A549 (cell line): ENCODE measurements around the gene GON7. TPM values are rescaled to one million over a fixed set of nuclear protein-coding genes. Genes with fewer than 3 reads are reported as not detected.

Experiments used
- ATAC-seq, 2 experiments: fragments of 200-7000 bp in 1 of 2; fragments of >200 bp in 1 of 2; cut with Nextera tagmentation in 1 of 2; cut with Tn5 transposase in 1 of 2; 3 replicates each; pipeline versions ENCODE4 v1.8.0 to v1.9.1; 2018 to 2020; ENCODE audit warnings: mild to moderate bottlenecking in 1 of 2, moderate library complexity in 1 of 2
- CTCF ChIA-PET: fragments of 300-600 bp; sonication (Branson Sonifier 250); formaldehyde crosslinking; extraction: SDS; loops from one replicate; lab custom pipeline; 2021; ENCODE audit warnings: antibody characterized with exemption, inconsistent platforms; lab: Yijun Ruan, JAX
- POLR2A ChIA-PET: fragments of 350-600 bp; formaldehyde crosslinking; extraction: SDS; loops from one replicate; lab custom pipeline; 2021; ENCODE audit warnings: antibody characterized with exemption, inconsistent platforms; lab: Yijun Ruan, JAX
- DNase-seq, 2 experiments: peaks; one replicate each; pipeline versions ENCODE4 v3.0.0 to v3.0.0-alpha.2; 2011 to 2016; ENCODE audit warnings: low read depth in 1 of 2, low spot score in 1 of 2
- FAIRE-seq: peaks from 2 replicates; lab custom pipeline; 2011; peaks lifted over from hg19 to GRCh38; lab: Jason Lieb, UNC
- H3K27ac ChIP-seq, 2 experiments: fragments of >200 bp; sonication (Bioruptor Twin); formaldehyde crosslinking; 3 replicates each; pipeline ENCODE4 v1.5.1; 2016 to 2017
- H3K4me1 ChIP-seq: fragments of >200 bp; sonication (Bioruptor Twin); formaldehyde crosslinking; 3 replicates; pipeline ENCODE4 v1.6.1; 2016
- H3K4me2 ChIP-seq: fragments of >200 bp; sonication (Bioruptor Twin); formaldehyde crosslinking; 3 replicates; pipeline ENCODE4 v1.6.1; 2016
- H3K4me3 ChIP-seq: fragments of >200 bp; sonication (Bioruptor Twin); formaldehyde crosslinking; 3 replicates; pipeline ENCODE4 v1.5.1; 2016
- H3K9me3 ChIP-seq: fragments of >200 bp; sonication (Bioruptor Twin); formaldehyde crosslinking; 3 replicates; pipeline ENCODE4 v1.6.1; 2016
- ATOH8 ChIP-seq: fragments of 250-450 bp; sonication (Bioruptor Pico); IDR thresholded peaks from 2 replicates; pipeline ENCODE4 v1.5.0; 2020; ENCODE audit warnings: low read depth, mild to moderate bottlenecking, moderate library complexity
- CBX2 ChIP-seq: fragments of 200-600 bp; sonication (generic); IDR thresholded peaks from 2 replicates; pipeline ENCODE4 v1.6.1; 2016; ENCODE audit warnings: low read depth, mild to moderate bottlenecking, borderline replicate concordance
- CBX8 ChIP-seq: fragments of 200-600 bp; sonication (generic); IDR thresholded peaks from 2 replicates; pipeline ENCODE4 v1.6.1; 2016
- E2F6 ChIP-seq: IDR thresholded peaks from 2 replicates; pipeline ENCODE4 v1.6.1; 2012; ENCODE audit warnings: low read depth, borderline replicate concordance
- GATA3 ChIP-seq: IDR thresholded peaks from 2 replicates; pipeline ENCODE4 v1.6.1; 2012; ENCODE audit warnings: borderline replicate concordance
- HDAC2 ChIP-seq: fragments of 200-600 bp; sonication (generic); IDR thresholded peaks from 2 replicates; pipeline ENCODE4 v1.6.1; 2016
- HEYL ChIP-seq: fragments of 250-450 bp; sonication (Bioruptor Pico); IDR thresholded peaks from 2 replicates; pipeline ENCODE4 v1.8.0; 2021; ENCODE audit warnings: mild to moderate bottlenecking, moderate library complexity
- HOXB13 ChIP-seq: fragments of 250-450 bp; sonication (Bioruptor Pico); IDR thresholded peaks from 2 replicates; pipeline ENCODE4 v1.5.0; 2020; ENCODE audit warnings: low read depth, mild to moderate bottlenecking, moderate library complexity
- JUN ChIP-seq, 2 experiments: fragments of >200 bp; sonication (Bioruptor Twin); formaldehyde crosslinking; IDR thresholded peaks; 2 replicates in 1 of 2; 3 replicates in 1 of 2; pipeline ENCODE4 v1.6.1; 2016 to 2017
- JUNB ChIP-seq: fragments of >200 bp; sonication (Bioruptor Twin); formaldehyde crosslinking; IDR thresholded peaks from 2 replicates; pipeline ENCODE4 v1.6.1; 2016
- KDM5A ChIP-seq: fragments of 200-600 bp; sonication (generic); IDR thresholded peaks from 2 replicates; pipeline ENCODE4 v1.6.1; 2016; ENCODE audit warnings: antibody characterized with exemption, mild to moderate bottlenecking
- MAZ ChIP-seq: fragments of 150-350 bp; IDR thresholded peaks from 2 replicates; pipeline ENCODE4 v1.6.1; 2014; ENCODE audit warnings: antibody characterized with exemption, low read depth, low read length, borderline replicate concordance
- MYC ChIP-seq: IDR thresholded peaks from 2 replicates; pipeline ENCODE4 v1.6.1; 2012; ENCODE audit warnings: mild to moderate bottlenecking, inconsistent platforms, low read length, improper control_type of control experiment, borderline replicate concordance
- NFE2L2 ChIP-seq: fragments of 150-350 bp; conservative IDR thresholded peaks from 2 replicates; pipeline ENCODE4 v1.6.1; 2014; ENCODE audit warnings: low read length
- NR3C1 ChIP-seq: fragments of >200 bp; sonication (Bioruptor Twin); formaldehyde crosslinking; IDR thresholded peaks from 3 replicates; pipeline ENCODE4 v1.6.1; 2017
- POLR2A ChIP-seq: IDR thresholded peaks from 2 replicates; pipeline ENCODE4 v1.6.1; 2012; ENCODE audit warnings: mild to moderate bottlenecking, low read length
- POLR2AphosphoS2 ChIP-seq: conservative IDR thresholded peaks from 2 replicates; pipeline ENCODE4 v1.6.1; 2012; ENCODE audit warnings: low read length, improper control_type of control experiment, inconsistent platforms
- RAD21 ChIP-seq, 2 experiments: fragments of >200 bp in 1 of 2; sonication (Bioruptor Twin) in 1 of 2; formaldehyde crosslinking in 1 of 2; IDR thresholded peaks in 1 of 2; conservative IDR thresholded peaks in 1 of 2; 2 replicates in 1 of 2; 3 replicates in 1 of 2; pipeline ENCODE4 v1.6.1; 2012 to 2018; ENCODE audit warnings: inconsistent platforms in 1 of 2
- REST ChIP-seq: fragments of 200-600 bp; sonication (generic); IDR thresholded peaks from 2 replicates; pipeline ENCODE4 v1.6.1; 2016; ENCODE audit warnings: antibody characterized with exemption, mild to moderate bottlenecking, moderate library complexity
- RFX5 ChIP-seq: fragments of 450-650 bp; IDR thresholded peaks from 2 replicates; pipeline ENCODE4 v1.7.1; 2014; ENCODE audit warnings: antibody characterized with exemption, mild to moderate bottlenecking, moderate library complexity
- TP53 ChIP-seq: fragments of 250-450 bp; sonication (Bioruptor Pico); IDR thresholded peaks from 2 replicates; pipeline ENCODE4 v1.5.0; 2021; ENCODE audit warnings: mild to moderate bottlenecking, moderate library complexity
- ZC3H11A ChIP-seq: fragments of 450-650 bp; IDR thresholded peaks from 2 replicates; pipeline ENCODE4 v1.6.1; 2014; ENCODE audit warnings: antibody characterized with exemption, mild to moderate bottlenecking
- ZFP36 ChIP-seq: fragments of 450-650 bp; IDR thresholded peaks from 2 replicates; pipeline ENCODE4 v1.6.1; 2014; ENCODE audit warnings: borderline replicate concordance; ENCODE audit not compliant: partially characterized antibody
- ZNF302 ChIP-seq: fragments of 250-450 bp; sonication (Bioruptor Pico); IDR thresholded peaks from 2 replicates; pipeline ENCODE4 v1.9.0; 2021; ENCODE audit warnings: inconsistent platforms, mild to moderate bottlenecking, moderate library complexity
- ZSCAN20 ChIP-seq: fragments of 250-450 bp; sonication (Bioruptor Pico); IDR thresholded peaks from 2 replicates; pipeline ENCODE4 v1.8.0; 2022; ENCODE audit warnings: mild to moderate bottlenecking, moderate library complexity
- WGBS: methylation state at CpG from one replicate; pipeline ENCODE4 v1.1.6; 2017; ENCODE audit errors: missing lambda C conversion rate; 5-methylcytosine and 5-hydroxymethylcytosine counted together
- polyA plus RNA-seq, 4 experiments: library from polyadenylated mRNA; depleted of rRNA in 3 of 4; stranded (reverse); fragments of >200 nt; fragmentation: RNase III in 1 of 4; extraction: RNeasy Plus Mini Kit Qiagen cat#74134 plus additional on column Dnase treatment in 1 of 4; gene quantifications; 2 replicates in 3 of 4; 3 replicates in 1 of 4; pipeline ENCODE4 v1.2.3, GENCODE V29; 2011 to 2017
- TF ChIP-seq, protein P1 (sequence below): fragments of 250-450 bp; sonication (Bioruptor Pico); IDR thresholded peaks from 2 replicates; pipeline ENCODE4 v1.5.0; 2021; ENCODE audit warnings: mild to moderate bottlenecking, moderate library complexity, borderline replicate concordance
- TF ChIP-seq, protein P2 (sequence below): IDR thresholded peaks from 2 replicates; pipeline ENCODE4 v1.6.1; 2012

The GON7 gene
- polyA plus RNA-seq, 2 of the 4 experiments (the other 2 are of a cell fraction) = 19.2 to 22.1 TPM

DNA sequence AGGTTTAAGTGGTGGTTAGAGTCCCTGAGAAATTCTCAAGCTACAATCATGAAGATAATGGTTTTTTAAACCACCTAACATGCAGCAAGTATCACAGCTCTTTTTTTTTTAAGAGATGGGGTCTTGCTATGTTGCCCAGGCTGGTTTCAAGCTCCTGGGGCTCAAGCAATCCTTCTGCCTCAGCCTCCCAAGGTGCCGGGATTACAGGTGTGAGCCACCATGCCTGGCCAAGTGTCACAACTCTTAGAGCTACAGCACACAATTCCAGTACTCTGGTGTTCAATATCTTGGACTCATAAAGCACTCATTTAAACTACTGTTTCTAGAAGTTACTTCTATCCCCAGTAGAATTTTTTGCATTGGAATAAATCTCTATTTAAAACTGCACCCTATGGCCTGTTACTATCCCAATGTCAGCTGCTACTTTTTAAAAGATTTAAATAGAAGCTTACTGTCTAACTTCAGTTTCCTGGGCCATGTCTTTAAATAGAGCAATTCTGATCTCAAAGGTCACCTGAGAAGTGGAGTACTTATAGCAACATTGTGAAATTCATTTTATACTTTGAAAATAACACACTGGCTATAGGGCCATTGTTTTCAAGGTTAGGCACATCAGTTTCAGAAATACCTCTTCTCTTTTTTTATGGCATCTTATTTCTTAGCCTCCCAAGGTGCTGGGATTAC, 11.4 kb downstream of the GON7 start (continued):
- TF ChIP-seq MYC = no peak

DNA sequence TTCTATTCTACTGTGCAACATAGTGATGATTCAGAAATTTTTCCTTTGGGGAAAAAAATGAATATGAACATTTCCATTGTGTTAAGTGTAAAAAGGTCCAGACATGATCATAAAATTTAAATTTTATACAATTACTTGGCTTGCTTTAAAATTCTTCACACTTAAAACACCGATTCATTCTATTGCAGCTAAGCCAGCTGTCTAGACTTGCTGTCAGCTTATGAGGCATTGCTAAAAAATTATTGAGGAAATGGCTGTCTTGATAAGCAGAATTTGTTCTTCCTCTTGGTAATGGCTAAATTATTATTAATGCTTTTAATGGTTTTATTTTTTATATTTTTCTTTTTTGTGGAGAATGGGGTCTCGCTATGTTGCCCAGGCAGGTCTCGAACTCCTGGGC, 19.9 kb downstream of the GON7 start:
- DNase-seq (no peak), FAIRE-seq (no peak), ATAC-seq (no peak)
- Histone ChIP-seq H3K9me3 (no peaks in the 10 kb centered on the region), H3K4me2 (no peak overlapping the region), H3K4me3 (no peak overlapping the region), H3K27ac (no peak overlapping the region), H3K4me1 (peaks cover 7% of the 10 kb centered on the region)
- WGBS = 86% methylated on average over 3 of the region's 3 CpGs
- POLR2A ChIA-PET = interaction anchor here (1.1 kb wide), 1 partner anchor 20 kb away, joined by 4 read pairs; the partner anchor contains the start of genes GON7 and UBR7
- CTCF ChIA-PET = interaction anchor here (0.7 to 1.6 kb wide), 4 partner anchors 8 to 20 kb away, joined by 3 to 8 read pairs (median 3); partner anchors contain the start of gene GON7
- no peak for TF ChIP-seq POLR2A
- TF ChIP-seq ATOH8 (CRISPR knock-in tag) = no peak
- TF ChIP-seq TP53 = no peak
- no peak for TF ChIP-seq JUNB
- TF ChIP-seq GATA3 = no peak
- no peak for TF ChIP-seq ZC3H11A
- no peak for TF ChIP-seq POLR2AphosphoS2
- TF ChIP-seq, protein P1, sequence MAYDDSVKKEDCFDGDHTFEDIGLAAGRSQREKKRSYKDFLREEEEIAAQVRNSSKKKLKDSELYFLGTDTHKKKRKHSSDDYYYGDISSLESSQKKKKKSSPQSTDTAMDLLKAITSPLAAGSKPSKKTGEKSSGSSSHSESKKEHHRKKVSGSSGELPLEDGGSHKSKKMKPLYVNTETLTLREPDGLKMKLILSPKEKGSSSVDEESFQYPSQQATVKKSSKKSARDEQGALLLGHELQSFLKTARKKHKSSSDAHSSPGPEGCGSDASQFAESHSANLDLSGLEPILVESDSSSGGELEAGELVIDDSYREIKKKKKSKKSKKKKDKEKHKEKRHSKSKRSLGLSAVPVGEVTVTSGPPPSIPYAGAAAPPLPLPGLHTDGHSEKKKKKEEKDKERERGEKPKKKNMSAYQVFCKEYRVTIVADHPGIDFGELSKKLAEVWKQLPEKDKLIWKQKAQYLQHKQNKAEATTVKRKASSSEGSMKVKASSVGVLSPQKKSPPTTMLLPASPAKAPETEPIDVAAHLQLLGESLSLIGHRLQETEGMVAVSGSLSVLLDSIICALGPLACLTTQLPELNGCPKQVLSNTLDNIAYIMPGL (CRISPR knock-in tag) = no peak
- TF ChIP-seq CBX8 = no peak
- TF ChIP-seq CBX2 = no peak
- TF ChIP-seq NFE2L2 = no peak
- TF ChIP-seq HOXB13 = no peak
- no peak for TF ChIP-seq ZFP36
- no peak for TF ChIP-seq ZNF302 (CRISPR knock-in tag)
- no peak for TF ChIP-seq MYC
- TF ChIP-seq, all 56 proteins: peak for 0

DNA sequence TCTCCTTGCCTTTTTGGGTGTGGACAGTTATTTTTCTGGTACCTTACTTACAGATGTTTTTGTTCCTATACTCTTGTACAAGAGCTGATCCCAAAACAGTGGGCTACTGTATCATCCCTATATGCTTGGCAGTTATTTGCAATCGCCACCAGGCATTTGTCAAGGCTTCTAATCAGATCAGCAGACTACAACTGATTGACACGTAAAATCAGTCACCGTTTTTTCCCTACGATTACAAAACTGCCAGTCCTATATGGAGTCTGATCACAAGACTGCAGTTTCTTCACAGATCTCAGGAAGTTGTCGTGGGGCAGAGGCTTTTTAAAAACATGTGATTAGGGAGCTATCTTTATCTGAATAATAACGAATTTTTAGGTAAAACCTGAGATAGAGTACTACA, 20.4 kb downstream of the GON7 start:
- H3K9me3 ChIP-seq = no peaks in the 10 kb centered on the region
- 79% methylated on average over 6 of the region's 6 CpGs for WGBS
- H3K4me3 ChIP-seq = no peak overlapping the region
- ChIA-PET CTCF (interaction anchor here (0.5 to 1.6 kb wide), 4 partner anchors 8 to 20 kb away, joined by 3 to 8 read pairs (median 3); partner anchors contain the start of gene GON7), POLR2A (interaction anchor here (1.1 kb wide), 1 partner anchor 21 kb away, joined by 4 read pairs; the partner anchor contains the start of genes GON7 and UBR7)
- H3K27ac ChIP-seq = no peak overlapping the region
- FAIRE-seq (no peak), ATAC-seq (no peak), DNase-seq (no peak)
- peak overlapping the region; percentile 75 for H3K4me2 ChIP-seq
- peaks cover 7% of the 10 kb centered on the region for H3K4me1 ChIP-seq
- TF ChIP-seq E2F6 (no peak), RAD21 (conservative IDR thresholded peaks at IDR 0.05 in 1 of 2, IDR thresholded peaks at IDR 0.05 in 1 of 2) (no peak), HEYL (CRISPR knock-in tag) (no peak), MAZ (no peak), NR3C1 (no peak), POLR2AphosphoS2 (no peak), MYC (no peak), CBX2 (no peak), ZSCAN20 (no peak), JUN (IDR thresholded peaks at IDR 0.05) (no peak), KDM5A (no peak), HDAC2 (no peak), REST (no peak), RFX5 (no peak)
- TF ChIP-seq, protein P2, sequence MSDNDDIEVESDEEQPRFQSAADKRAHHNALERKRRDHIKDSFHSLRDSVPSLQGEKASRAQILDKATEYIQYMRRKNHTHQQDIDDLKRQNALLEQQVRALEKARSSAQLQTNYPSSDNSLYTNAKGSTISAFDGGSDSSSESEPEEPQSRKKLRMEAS = no peak
